ENCODE data around the gene ASB11.

DNA sequence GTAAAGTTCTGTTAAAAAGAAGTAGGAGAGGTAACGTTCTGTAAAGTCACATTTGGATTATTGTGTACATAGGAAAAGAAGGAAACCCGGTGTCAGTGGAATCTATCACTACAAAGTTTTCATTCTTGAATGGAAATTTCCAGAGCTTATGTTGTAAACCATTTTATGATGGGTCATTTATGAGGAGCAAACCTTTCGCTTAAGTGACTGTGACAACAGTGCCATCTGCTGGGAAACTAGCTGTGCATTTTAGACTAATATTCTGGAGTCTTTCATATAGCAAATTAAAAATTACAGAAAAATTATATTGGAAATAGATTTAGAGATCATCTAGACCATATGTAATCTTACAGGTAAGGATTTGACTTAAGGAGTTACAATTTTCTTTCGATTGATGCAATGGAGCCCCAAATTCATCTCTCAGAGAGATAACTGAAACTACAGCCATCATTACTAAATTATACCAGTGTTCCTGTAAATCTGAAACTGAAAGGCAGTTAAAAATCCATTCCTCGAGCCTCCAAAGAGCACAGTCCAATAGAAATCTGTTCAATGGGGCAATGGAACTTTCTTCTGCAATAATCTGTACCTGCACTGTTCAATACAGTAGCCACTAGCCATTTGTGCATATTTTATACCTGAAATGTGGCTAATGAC is 72.4 kb downstream of the ASB11 start:
- TF ChIP-seq RAD21 (IDR thresholded peaks at IDR 0.05; ENCODE audit: low read depth) (peak; percentile 56), CREB1 (IDR thresholded peaks at IDR 0.05; ENCODE audit: low read depth) (no peak), REST (IDR thresholded peaks at IDR 0.05; ENCODE audit: low read depth) (no peak), TEAD4 (IDR thresholded peaks at IDR 0.05) (no peak)

Data from Ishikawa (cell line).